Midbrain (tissue), 1 donor: ENCODE measurements around the gene FBXL7.

ENCODE experiments used
- DNase-seq: peaks from one replicate; lab custom pipeline; 2025; lab: John Stamatoyannopoulos, UW

FBXL7 gene

GRCh38 chr5:15544039-15544438 is 44.1 kb downstream of the FBXL7 start:
- no peak for DNase-seq

DNA sequence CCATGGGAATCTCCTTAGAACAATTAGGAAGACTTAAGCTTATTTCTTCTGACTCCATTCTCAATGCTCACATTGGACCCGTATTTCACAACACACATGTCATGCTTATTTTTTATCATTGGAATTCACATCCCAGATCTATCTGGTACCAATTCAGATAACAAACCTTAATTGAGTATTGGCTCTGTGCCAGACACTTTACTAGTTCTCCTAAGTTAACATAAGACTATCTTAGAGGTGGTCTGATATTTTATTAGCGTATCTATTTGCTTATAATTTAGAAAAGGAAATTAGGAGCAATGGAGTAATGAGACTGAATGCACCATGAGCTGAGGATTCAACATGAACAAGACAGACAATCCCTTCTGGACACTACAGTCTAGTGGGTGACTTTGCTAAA is 45.1 kb downstream of the FBXL7 start:
- no peak for DNase-seq

- DNase-seq, result no peak
These were observed 47.4 kb downstream of the FBXL7 start for GRCh38 chr5:15547261-15547839.

DNA sequence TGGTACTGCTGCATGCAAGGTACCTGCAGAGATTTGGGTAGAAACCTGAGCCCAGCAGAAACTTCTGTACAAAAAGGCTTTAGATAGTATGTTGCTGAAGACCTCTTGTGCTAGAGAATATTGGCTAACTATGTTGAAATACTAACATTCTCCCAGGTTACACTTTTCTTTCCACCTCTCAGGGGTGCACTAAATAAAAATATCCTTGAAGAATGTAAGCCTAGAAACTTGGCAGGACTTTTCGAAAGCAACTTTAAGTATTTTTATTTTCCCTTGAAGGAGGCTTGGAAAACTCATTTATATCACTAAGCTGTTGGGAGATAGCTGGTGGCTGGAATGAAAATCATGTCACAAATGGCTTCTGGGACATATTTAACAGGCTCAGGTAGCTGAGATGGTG is 50.0 kb downstream of the FBXL7 start:
- DNase-seq, result no peak

DNA sequence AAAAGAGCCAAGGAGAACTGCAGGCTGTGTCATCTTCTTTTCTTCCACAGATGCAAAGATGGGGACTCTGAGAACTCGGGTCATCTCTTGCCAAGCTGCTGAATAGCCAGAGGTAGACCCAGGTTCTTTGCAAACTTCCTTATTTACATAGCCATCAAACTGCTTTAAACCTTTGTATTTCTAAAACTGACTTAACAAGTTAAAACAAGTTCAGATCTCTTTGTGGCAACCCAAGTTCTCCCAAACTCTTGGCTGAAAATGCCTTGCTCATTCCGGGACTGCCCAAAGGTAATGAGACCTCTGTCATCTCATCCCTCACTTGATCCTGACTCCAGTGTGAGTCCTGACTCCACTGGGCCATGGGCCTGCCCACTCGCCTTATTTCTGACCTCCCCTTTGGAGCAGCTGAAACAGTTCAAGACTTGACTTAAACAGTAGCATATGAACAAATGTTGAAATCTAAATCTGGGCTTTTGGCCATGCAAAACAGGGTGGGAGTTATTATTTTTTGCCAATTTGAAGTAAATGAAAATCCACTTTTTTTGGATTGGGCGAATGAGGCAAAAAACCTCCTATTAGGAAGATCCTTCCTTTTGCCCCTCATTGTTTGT is 50.6 kb downstream of the FBXL7 start:
- no peak for DNase-seq

- DNase-seq, result no peak
These were observed 51.1 kb downstream of the FBXL7 start for GRCh38 chr5:15551113-15551504.

DNA sequence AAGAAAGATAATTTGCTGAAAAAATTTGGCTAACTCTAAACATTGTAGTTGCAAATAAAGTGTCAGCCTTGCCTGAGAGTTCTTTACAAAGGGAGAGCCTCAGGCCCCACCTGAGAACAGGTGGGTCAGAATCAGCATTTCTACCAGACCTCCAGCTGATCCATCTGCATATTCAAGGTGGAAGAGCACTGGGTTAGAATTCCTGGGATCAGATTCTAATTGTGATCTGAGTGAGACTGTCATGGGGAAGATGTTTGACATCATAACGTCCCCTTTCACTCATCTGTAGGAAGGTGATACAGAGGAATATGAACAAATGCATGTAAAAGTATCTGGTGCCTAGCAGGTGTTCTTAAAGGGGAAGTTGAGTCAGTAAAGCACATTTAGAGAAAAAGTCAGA is 54.6 kb downstream of the FBXL7 start:
- DNase-seq, result no peak

- DNase-seq, result no peak
These were observed 55.2 kb downstream of the FBXL7 start for GRCh38 chr5:15555176-15555575.

GRCh38 chr5:15558240-15558639 is 58.3 kb downstream of the FBXL7 start:
- DNase-seq, result no peak

DNA sequence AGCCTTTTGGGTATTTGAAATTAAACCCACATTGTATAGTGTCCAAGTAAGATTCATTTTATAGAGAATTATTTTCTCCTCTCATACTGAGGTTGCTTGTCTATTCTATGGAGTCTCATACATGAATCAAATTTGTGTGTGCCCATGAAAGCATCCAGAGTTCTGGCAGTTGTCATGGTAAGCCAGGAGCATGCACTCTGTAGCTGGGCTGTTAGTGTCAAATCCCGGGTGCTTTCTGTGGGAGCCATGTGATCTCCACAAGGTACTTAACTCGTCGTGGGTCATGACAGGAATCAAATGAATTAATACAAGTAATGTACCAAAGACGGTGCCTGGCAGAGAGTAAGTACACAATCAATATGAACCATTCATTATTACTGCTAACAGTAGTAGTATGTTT is 58.7 kb downstream of the FBXL7 start:
- no peak for DNase-seq

- no peak for DNase-seq
These were observed 60.4 kb downstream of the FBXL7 start for GRCh38 chr5:15560421-15560820.

- no peak for DNase-seq
These were observed 64.5 kb downstream of the FBXL7 start for GRCh38 chr5:15564523-15564922.

- DNase-seq, result no peak
These were observed 65.0 kb downstream of the FBXL7 start for GRCh38 chr5:15564957-15565356.

DNA sequence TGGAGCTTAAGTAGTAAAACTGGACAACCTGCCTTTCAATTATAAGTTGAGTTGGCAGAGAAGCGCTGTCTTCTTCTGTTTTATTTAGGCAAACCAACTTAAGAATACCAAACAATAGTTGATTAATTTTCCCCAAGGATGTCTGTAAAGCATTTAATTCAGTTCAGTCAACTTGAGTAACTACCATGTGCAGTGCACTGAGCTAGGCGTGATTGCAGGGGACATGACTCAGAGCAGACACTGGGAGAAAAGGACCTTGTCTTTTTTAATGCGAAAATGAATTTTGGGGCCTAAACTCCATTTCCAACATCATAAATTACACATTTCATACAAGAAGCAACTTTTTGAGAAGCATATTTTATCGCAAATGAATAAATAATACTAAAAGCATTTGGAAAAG is 66.3 kb downstream of the FBXL7 start:
- DNase-seq, result no peak

DNA sequence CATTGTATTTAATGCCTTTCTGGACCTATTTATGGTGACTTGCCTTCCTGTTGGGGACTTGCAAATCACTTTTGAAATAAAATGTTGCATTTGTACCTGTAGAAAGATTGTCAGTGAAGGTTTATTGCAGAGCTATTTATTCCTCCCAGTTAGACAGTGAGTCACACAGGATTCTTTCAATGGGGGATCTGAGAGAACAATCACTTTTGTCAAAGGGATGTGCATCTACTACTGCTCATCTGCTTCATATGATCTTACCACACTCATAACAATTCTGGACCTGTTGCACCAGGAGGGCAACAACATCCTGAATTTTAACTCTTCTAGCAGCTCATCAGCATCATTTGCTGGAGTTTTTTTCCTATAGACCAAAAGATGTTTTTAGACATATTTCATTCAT is 66.8 kb downstream of the FBXL7 start:
- no peak for DNase-seq

DNA sequence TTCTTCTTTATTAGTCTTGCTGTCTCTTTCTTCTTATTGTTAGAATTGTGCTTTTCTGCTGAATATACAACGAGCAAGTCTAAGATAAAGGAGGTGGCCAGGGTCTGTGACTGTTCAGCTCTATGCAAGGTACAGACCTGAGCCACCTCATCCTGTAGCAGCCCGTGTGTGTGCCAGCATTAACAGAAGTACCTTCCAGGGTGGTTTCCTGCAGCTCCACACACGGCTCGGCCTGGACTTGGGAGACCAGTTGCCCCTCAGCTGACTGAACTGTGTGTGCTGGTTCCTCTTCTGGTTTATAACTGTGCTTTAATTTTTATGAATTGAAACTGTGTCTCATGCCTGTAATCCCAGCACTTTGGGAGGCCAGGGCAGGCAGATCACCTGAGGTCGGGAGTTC is 70.5 kb downstream of the FBXL7 start:
- no peak for DNase-seq

DNA sequence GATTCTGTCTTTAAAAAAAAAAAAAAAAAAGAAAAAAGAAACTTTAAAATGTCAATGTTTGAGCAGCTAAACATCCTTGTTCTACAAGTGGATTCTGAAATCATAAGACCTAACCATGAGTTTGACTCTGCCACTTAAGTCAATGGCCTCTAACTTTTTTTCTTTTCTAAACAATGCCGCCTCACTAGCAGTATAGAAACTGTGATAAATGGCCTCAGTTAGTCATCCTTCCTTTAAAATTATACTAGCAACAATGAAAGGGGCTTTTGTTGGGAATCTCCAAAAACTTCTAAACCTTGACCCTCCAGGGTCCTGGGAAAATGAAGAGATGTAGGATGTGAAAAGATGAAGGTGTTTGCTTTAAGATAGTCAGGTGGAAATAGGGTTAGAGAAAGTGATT is 71.1 kb downstream of the FBXL7 start:
- no peak for DNase-seq

DNA sequence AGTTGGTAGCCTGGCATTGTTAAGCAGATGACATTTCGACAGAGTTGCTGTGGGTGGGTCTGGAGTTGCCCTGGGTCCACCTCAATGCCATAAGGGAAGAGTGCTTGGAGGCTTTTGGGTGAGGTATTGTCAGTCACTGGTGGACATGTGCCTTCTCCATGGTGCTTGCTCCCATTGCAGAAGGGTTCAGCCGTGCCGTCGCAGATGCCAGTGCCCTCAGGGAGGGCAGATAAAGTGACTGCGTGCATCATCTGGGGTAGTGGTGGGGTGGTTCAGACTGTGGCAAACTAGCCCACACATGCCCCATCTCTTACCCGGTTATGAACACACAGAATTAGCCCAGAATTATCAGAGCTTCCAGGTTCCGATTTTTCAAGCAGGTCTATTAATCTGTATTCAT is 71.6 kb downstream of the FBXL7 start:
- DNase-seq, result no peak

- no peak for DNase-seq
These were observed 73.6 kb downstream of the FBXL7 start for GRCh38 chr5:15573590-15573989.

DNA sequence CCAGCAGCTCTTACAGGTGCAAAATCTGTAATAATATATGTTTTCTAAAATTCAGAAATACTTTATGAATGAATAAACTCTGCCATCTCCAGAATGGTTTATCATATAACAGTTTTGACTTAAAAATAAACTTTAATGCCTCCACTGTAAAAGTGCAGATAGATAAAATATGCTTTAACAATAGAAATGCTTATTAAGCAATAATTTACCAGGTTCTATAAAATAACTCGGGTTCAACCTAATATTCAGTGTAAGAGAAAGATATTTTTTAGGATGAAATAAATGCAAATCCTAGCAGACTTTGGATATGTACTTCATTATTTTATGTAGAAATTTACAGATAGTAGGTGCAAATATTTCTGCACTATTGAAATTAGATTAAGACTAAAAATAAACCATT is 74.1 kb downstream of the FBXL7 start:
- DNase-seq, result no peak

DNA sequence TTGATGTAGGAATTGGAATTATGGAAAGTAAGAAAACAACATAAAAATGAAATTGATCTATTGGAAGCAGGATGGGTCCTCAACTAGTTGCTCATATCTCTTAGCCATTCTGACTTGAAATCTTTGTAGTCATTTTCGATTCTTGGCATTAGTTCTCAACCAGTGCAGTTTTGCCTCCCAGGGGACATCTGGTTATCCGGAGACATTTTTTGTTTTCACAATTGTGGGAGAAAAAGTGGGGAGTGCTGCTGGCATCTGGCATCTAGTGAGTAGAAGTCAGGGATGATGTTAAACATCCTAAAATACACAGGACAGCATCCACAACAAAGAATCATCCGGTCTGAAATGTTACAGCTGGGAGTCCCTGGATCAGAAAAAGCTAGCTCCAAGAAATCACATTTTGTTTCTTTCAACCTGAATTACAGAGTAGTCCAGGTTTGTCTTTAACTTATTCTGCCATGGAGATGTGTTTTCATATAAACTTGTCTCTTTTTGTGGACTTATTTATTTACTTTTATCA is 74.9 kb downstream of the FBXL7 start:
- peak; percentile 28 for DNase-seq

GRCh38 chr5:15575666-15576065 is 75.7 kb downstream of the FBXL7 start:
- no peak for DNase-seq

- no peak for DNase-seq
These were observed 77.2 kb downstream of the FBXL7 start for GRCh38 chr5:15577132-15577531.

GRCh38 chr5:15577831-15578230 is 77.9 kb downstream of the FBXL7 start:
- no peak for DNase-seq
